ENCODE data around the gene ARL10.
"Not testable (repeated sequence)": the region's sequence is repeated elsewhere in the genome, so short reads cannot be mapped to it uniquely, and the experiment has no call there.

The ARL10 gene

DNA sequence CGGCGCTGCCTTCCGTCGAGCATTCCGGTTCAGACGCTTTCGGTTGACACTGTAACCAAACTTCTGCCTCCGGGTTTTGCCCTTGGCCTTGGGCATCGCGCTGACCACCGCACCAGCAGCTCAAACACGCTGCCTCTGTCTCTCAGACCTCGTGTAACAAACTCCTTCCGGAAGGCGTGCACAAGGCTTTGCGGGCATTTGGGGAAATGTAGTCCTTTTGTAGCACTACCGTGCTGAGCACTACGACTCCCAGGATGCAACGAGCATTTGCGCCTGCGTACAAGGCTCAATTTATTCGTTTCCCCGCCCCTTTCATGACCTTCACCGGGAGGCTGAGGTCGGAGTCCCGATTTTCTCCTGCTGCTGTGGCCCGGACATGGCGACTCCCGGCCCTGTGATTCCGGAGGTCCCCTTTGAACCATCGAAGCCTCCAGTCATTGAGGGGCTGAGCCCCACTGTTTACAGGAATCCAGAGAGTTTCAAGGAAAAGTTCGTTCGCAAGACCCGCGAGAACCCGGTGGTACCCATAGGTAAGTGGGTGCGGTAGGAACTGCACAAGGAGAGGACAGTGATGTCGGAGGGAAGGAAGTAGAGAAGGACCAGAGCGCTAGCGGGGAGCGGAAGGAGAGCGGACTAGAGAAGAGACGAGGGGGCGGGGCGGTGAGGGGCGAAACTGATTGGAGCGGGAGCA is 23.3 kb downstream of the ARL10 start, which contains the start of the genes HIGD2A and NOP16:
HIGD2A (plus strand) TSS at position 308 of the 691 bp plus-strand sequence; CDS start at position 377, 69 bp downstream.
NOP16 (minus strand) TSS at position 155 of the 691 bp plus-strand sequence; CDS start at position 96, 59 bp downstream.
- DNase-seq (ENCODE audit: low read depth), result peak; percentile 98

GRCh38 chr5:176389135-176390123 is 24.1 kb downstream of the ARL10 start:
- no peak for DNase-seq (ENCODE audit: low read depth)

GRCh38 chr5:176391479-176391878 is 26.2 kb downstream of the ARL10 start:
- DNase-seq (ENCODE audit: low read depth), result no peak

DNA sequence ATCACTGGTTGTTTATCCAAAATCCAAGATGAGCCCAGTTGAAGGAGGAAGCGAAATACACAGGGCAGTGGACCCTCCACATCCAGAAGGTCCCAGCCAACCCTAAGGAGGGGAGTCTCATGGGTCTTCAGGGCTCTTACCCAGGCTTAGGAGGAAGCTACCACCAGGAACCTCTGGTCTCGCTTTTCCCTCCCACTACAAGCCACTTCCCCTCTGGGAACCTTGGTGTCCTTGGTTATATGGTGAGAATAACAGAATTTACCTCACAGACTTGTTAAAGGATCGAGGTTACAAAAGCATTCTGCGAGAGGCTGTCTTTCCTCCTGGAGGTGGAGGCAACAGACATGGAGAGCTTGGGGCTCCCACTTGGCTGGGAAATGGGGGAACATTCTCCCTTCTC is 26.7 kb downstream of the ARL10 start:
- no peak for DNase-seq (ENCODE audit: low read depth)

DNA sequence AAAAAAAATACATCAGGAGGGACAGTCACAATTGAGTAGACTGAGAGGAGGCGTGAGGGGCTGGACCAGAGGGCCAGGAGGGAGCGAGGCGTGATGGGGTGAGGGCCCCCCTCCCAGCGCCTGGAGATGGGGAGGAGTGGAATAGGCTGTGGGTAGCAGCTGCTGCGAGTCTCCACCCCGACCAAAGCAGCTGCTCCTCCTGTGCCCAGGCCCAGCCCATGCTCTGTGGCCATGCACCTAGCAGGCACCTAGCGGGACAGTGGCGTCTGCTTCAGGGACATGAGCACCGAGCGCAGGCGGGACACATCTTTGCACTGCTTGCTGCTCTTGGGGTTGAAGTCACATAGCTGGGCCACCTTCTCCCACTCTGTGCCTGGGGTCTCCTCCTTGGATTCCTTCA is 27.2 kb downstream of the ARL10 start:
- no peak for DNase-seq (ENCODE audit: low read depth)

DNA sequence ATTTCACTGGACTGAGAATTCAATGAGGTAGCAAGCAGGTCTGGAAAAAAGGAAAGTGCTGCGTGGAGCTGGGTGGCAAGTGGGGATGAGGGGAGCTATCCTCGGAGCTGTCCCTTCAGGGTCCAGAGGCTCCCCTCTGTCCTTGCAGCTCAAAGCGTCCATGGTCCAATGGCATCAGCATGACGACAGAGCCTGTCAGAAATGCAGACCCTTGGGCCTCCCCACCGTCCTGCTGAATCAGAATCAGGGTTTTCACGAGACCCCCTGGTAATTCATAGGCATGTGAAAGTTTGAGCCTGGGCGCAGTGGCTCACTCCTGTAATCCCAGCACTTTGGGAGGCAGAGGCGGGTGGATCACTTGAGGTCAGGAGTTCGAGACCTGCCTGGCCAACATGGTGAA is 28.8 kb downstream of the ARL10 start:
- DNase-seq (ENCODE audit: low read depth), result no peak

DNA sequence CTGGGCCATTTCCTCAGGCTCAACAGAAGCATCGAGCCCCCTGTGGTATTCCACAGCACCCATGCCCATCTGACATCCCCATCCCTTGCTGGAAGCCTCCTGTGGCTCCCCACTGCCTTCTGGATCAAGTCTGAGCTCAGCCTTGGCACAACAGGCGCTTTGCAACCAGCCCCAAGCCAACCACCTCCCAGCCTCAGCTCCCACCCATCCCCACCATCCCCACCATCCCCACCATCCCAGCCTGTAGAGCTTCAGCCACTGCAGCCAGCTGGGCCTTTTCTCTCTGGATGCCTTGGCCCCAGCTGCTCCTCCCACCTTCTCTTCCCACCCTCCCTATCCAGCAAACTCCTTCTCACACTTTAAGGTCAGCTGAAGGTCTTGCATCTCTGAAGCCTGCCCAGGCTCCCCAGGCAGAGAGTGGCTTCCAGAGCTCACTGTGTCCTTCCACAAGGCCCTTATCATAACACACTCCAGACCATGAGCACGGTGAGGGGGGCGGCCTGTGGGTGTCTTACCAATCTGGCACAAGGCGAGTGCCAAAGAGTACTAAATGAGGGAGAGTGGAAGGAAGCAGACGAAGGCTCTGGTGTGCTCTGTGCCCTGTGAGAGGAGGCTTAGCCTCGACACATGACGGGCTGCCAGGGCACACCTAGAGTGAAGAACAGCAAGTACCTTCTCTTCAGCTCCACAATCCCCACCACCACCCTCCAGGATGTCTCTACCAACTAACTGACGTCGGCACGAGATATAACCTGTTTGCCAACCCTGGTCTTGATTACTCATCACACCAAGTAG is 29.8 kb downstream of the ARL10 start:
- DNase-seq (ENCODE audit: low read depth), result no peak

GRCh38 chr5:176396330-176396729 is 31.0 kb downstream of the ARL10 start:
- DNase-seq (ENCODE audit: low read depth), result no peak

- DNase-seq (ENCODE audit: low read depth), result no peak
These were observed 32.6 kb downstream of the ARL10 start for GRCh38 chr5:176397736-176398420.

- DNase-seq (ENCODE audit: low read depth), result no peak
These were observed 35.3 kb downstream of the ARL10 start for GRCh38 chr5:176400382-176401156.

DNA sequence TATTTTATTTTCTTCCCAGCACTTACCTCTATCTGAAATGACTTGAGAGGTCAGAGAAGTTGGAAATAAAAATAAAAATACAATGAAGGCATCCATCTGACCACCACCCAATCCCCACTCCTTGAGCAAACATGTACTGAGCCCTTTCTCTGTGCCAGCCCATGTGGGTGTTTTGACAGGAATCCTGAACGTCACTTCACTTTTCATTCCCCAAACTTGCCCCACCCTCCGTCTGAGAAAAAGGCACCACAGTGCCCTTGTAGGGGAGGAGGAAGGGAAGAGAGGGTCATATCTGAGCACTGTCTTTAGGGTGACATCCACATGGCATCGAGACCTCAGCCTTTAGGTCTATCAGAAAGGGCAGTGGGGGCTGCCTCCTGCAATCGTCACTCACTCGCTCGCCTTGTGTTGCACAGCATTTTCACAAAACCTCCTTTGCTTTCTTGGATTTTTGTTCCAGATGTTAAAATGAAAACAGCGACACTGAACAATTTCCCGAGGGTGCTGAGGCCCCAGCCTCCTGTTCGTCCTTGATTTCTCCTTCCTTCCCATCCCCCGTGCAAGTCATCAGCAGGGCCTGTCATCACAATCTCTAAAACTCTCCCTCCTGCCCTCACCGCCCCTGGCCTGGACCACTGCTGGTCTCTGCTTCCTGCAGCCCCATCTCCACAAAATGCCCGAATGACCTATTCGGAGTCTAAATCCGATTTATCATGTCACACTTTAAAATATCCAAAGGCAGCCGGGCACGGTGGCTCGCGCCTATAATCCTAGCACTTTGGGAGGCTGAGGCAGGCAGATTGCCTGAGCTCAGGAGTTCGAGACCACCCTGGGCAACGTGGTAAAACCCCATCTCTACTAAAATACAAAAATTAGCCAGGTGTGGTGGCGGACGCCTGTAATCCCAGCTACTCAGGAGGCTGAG is 36.3 kb downstream of the ARL10 start:
- DNase-seq (ENCODE audit: low read depth), result no peak

- no peak for DNase-seq (ENCODE audit: low read depth)
These were observed 40.6 kb downstream of the ARL10 start for GRCh38 chr5:176405656-176406435.

DNA sequence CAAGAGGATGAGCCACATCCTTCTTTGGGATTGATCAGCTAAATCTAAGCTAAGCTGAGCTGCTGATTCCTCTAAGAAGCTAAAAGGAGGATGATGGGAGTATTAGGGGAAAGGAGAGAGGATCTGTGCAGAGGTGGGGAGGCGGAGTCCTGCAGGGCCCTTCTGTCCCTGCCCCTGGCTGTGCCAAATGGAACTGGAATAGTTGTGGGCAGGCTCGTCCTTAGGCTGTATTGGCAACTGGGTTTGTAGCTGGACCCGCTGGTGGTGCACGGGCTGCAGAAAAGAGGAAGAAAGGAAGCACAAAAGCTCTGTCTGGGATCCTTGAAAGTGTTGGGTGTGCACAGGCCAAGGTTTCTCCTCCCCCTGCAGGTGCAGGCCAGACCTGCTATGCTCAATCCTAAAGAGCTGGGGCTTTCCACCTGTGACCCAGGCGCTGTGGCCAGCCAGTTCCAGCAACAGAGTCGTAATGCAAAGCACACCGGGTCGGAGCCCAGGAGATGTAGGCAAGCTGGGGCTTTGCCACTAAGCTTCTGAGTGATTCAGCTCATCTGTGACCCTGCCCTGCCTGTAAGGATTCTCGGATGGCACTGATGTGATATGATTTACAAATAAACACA is 41.3 kb downstream of the ARL10 start:
- DNase-seq (ENCODE audit: low read depth), result no peak

DNA sequence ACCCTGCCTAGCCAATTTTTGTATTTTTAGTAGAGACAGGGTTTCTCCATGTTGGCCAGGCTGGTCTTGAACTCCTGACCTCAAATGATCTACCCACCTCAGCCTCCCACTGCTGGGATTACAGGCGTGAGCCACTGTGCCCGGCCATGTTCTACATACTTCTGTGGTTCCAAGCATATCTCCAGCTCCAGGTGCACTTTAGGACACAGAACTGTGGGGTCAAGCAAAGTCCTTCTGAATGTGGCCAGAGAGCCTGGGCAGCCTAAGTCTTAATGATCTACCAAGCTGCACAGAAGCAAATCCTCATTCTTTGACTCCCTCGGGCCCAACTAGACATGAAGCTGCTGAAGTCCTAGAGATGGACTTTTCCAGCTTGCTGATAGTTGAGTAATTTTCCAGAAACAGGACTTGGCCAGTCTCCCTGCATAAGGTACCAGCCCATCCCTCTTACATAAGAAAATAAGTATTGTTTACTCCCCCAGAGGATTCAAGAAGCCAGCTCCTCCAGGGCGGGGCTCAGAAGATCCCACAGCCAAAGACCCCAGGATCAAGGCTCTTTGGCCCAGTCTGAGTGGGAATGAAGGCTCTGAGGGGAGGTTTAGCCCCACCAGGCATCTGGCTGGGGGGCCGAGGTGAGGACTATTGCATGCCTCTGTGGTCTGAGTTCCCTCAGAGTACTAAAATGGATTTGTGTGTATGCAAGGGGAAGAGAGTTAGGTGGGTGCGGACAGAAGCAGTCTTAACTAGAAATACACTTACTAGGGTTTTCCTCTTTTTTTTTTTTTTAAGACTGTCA is 42.4 kb downstream of the ARL10 start:
- DNase-seq (ENCODE audit: low read depth), result no peak

DNA sequence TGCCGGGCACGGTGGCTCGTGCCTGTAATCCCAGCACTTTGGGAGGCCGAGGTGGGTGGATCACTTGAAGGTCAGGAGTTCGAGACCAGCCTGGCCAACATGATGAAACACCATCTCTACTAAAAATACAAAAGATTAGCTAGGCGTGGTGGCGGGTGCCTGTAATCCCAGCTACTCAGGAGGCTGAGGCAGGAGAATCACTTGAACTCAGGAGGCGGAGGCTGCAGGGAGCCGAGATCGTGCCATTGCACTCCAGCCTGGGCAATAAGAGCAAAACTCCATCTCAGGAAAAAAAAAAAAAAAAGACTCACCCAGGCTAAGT is 42.9 kb downstream of the ARL10 start:
- not testable (repeated sequence) for DNase-seq (ENCODE audit: low read depth)

- no peak for DNase-seq (ENCODE audit: low read depth)
These were observed 43.3 kb downstream of the ARL10 start for GRCh38 chr5:176408590-176408989.

DNA sequence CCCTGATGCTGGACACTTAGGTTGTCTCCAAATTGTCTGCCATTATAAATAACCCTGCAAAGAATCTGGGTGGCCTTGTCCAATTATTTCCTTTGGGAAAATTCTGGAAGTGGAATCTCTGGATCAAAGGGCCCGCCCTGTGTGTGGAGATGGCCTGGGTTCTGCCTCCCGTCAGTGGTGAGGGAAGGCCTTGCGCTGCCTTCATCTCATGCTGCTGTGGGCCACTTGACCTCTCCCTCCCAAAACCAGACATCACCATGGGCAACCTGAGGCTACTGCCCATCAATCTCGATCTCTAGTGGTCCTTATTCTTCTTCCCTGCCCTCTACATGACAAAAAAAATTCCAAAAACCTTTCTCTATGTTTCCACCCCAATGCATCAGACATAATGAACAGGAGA is 44.5 kb downstream of the ARL10 start:
- no peak for DNase-seq (ENCODE audit: low read depth)
